Activated T-helper 17 cell treated with anti-CD3 and anti-CD28 coated beads, Interleukin-2, amount 50 U/mL, for 72 hours (primary cell): ENCODE data around the gene ARHGAP28. TPM values are rescaled to one million over a fixed set of nuclear protein-coding genes. Genes with fewer than 3 reads are reported as not detected.
"Not testable (repeated sequence)": the region's sequence is repeated elsewhere in the genome, so short reads cannot be mapped to it uniquely, and the experiment has no call there.

Experiments used
- ATAC-seq: fragments of 150-1000 bp; cut with Tn5 transposase; replicated peaks from 2 replicates; pipeline ENCODE4 v1.10.0; 2021; ENCODE audit warnings: mild to moderate bottlenecking, moderate library complexity
- H3K27ac Mint-ChIP-seq: one replicate; pipeline ENCODE4 v1.8.0; 2022; ENCODE audit warnings: mixed read lengths
- H3K27me3 Mint-ChIP-seq: one replicate; pipeline ENCODE4 v1.8.0; 2022; ENCODE audit warnings: mixed read lengths
- H3K36me3 Mint-ChIP-seq: one replicate; pipeline ENCODE4 v1.8.0; 2022; ENCODE audit warnings: low read depth, mild to moderate bottlenecking, mixed read lengths
- H3K4me1 Mint-ChIP-seq: one replicate; pipeline ENCODE4 v1.8.0; 2022; ENCODE audit warnings: mixed read lengths
- H3K4me3 Mint-ChIP-seq: one replicate; pipeline ENCODE4 v1.8.0; 2022; ENCODE audit warnings: mild to moderate bottlenecking, mixed read lengths
- H3K9me3 Mint-ChIP-seq: one replicate; pipeline ENCODE4 v1.8.0; 2022; ENCODE audit warnings: mixed read lengths
- total RNA-seq, 2 donors: library from RNA; stranded (reverse); gene quantifications; one replicate each; pipeline ENCODE4 v1.2.3, GENCODE V29; 2022

The ARHGAP28 gene
- total RNA-seq, 2 donors from 2014 or later, result not detected

- no peaks in the 10 kb centered on the region for H3K36me3 Mint-ChIP-seq
- H3K27me3 Mint-ChIP-seq, result no peaks in the 10 kb centered on the region
- no peaks in the 10 kb centered on the region for H3K4me1 Mint-ChIP-seq
- no peak overlapping the region for H3K27ac Mint-ChIP-seq
- H3K9me3 Mint-ChIP-seq, result peaks cover 10% of the 10 kb centered on the region
- no peak overlapping the region for H3K4me3 Mint-ChIP-seq
- no peak for ATAC-seq
These were observed 67.7 kb downstream of the ARHGAP28 start for GRCh38 chr18:6797171-6797570.

- Mint-ChIP-seq H3K36me3 (no peaks in the 10 kb centered on the region), H3K27me3 (no peaks in the 10 kb centered on the region), H3K4me3 (no peak overlapping the region), H3K27ac (no peak overlapping the region), H3K9me3 (peaks cover 14% of the 10 kb centered on the region), H3K4me1 (no peaks in the 10 kb centered on the region)
- ATAC-seq, result no peak
These were observed 69.4 kb downstream of the ARHGAP28 start for GRCh38 chr18:6798896-6799295.

DNA sequence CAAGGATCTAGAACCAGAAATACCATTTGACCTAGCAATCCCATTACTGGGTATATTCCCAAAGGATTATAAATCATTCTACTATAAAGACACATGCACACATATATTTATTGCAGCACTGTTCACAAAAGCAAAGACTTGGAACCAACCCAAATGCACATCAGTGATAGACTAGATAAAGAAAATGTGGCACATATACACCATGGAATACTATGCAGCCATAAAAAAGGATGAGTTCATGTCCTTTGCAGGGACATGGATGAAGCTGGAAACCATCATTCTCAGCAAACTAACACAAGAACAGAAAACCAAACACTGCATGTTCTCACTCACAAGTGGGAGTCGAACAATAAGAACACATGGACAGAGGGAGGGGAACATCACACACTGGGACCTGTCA is 70.8 kb downstream of the ARHGAP28 start:
- not testable (repeated sequence) for ATAC-seq, H3K4me1 Mint-ChIP-seq, H3K27ac Mint-ChIP-seq

DNA sequence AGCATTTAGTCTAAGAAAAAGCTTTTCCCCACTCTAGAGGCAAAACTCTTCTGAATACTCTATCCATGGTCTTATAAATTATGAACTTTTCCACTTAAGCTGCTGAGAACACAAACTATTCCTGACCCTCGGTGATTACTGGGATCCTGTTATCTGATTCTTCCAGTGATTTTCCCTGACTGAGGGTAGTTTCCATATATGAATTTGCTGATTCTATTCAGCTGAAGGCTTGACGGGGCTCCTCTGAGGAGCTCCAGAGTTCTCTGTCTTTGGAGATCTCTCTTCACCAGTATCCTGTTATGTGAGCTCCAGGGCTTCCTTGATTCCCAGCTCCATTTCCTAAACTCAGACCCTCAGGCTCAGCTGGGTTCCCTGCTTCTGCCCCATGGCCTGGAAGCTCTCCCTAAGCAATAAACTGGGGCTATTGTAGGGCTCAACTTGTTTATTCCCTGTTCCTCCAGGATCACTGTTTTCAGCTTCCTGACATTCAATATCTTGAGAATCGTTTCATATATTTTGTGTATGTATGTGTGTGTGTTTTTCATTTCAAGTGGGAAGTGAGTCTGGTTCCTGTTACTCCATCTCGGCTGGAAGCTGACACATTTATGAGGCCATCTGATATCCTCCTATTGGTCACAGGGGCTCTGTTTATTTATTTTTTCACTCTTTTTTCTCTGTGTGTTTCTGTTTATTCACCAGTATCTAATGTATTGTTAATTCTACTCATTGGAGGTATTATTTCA is 78.2 kb downstream of the ARHGAP28 start:
- Mint-ChIP-seq H3K36me3 (no peaks in the 10 kb centered on the region), H3K4me3 (no peak overlapping the region), H3K27me3 (no peaks in the 10 kb centered on the region), H3K27ac (no peak overlapping the region), H3K4me1 (no peaks in the 10 kb centered on the region), H3K9me3 (peaks cover 12% of the 10 kb centered on the region)
- no peak for ATAC-seq

More for the DNA sequence above, 70.8 kb downstream of the ARHGAP28 start:
- not testable (repeated sequence) for H3K36me3 Mint-ChIP-seq, H3K4me3 Mint-ChIP-seq, H3K27me3 Mint-ChIP-seq
- peaks cover 14% of the 10 kb centered on the region for H3K9me3 Mint-ChIP-seq

DNA sequence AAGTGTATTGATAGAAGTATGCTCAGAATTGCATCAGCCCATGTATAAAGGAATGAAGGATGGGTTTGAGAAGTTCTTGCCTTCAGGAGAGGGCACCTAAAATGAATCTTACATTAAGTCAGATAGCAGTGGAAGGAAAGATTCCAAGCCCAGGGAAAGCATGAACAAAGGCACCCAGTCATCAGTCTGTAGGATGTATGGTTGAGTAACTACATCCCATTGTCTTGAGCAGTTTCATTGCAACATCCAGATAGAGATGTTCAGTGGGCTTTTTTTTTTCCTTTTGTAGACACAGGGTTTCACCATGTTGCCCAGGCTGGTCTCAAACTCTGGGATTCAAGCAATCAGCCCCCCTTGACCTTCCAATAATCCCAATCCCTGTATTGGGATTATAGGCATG is 80.7 kb downstream of the ARHGAP28 start:
- H3K4me1 Mint-ChIP-seq, result no peaks in the 10 kb centered on the region
- no peak for ATAC-seq

GRCh38 chr18:6811816-6812215 is 82.3 kb downstream of the ARHGAP28 start:
- no peak for ATAC-seq
- H3K36me3 Mint-ChIP-seq, result no peaks in the 10 kb centered on the region
- H3K4me1 Mint-ChIP-seq, result no peaks in the 10 kb centered on the region
- H3K9me3 Mint-ChIP-seq, result peaks cover 6% of the 10 kb centered on the region
- no peak overlapping the region for H3K4me3 Mint-ChIP-seq
- no peak overlapping the region for H3K27ac Mint-ChIP-seq
- H3K27me3 Mint-ChIP-seq, result no peaks in the 10 kb centered on the region

More for the DNA sequence above, 80.7 kb downstream of the ARHGAP28 start:
- Mint-ChIP-seq H3K27ac (no peak overlapping the region), H3K36me3 (no peaks in the 10 kb centered on the region), H3K4me3 (no peak overlapping the region), H3K9me3 (peaks cover 11% of the 10 kb centered on the region), H3K27me3 (no peaks in the 10 kb centered on the region)

GRCh38 chr18:6814882-6815425 is 85.4 kb downstream of the ARHGAP28 start:
- Mint-ChIP-seq H3K9me3 (peaks cover 6% of the 10 kb centered on the region), H3K36me3 (no peaks in the 10 kb centered on the region), H3K4me3 (no peak overlapping the region), H3K27me3 (no peaks in the 10 kb centered on the region), H3K27ac (no peak overlapping the region), H3K4me1 (no peaks in the 10 kb centered on the region)
- ATAC-seq, result no peak

DNA sequence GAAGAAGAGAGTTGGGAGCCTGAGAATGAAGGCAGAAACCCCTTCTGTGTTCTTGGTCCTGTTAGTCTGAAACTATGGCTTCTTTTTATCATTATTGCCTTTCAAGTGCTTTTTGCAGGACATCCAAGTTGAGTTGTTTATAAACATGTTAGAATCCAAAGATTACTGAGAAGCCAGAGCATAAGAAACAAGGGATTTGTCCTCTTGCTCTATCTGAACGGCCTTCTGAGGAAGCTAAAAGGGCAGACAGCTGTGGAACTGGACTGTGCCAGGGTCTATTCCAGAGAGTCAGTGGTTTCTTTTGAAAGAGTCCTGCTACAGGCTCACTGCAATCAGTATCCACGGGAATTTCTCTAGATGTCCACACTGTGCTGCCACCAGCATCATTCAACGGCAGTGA is 86.6 kb downstream of the ARHGAP28 start:
- no peaks in the 10 kb centered on the region for H3K36me3 Mint-ChIP-seq
- no peaks in the 10 kb centered on the region for H3K4me1 Mint-ChIP-seq
- H3K9me3 Mint-ChIP-seq, result no peaks in the 10 kb centered on the region

DNA sequence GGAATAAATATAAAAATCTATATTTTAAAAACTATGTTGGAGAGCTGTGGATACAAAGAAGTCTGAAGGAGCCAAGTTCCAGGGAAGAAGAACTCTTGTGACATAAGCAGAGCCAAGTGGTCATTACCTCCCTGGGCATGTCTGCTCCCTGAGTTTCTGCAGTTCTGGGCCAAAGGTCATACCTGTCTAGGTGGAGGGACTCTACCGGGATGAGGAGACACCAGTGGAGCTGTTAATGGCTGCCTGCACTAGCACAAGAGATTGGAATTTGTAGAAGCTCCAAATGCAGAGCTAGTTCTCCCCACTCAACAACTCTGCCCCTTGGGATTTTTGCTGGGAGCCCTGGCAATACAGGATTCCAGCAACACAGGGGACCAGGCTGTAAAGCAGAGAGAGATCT is 89.8 kb downstream of the ARHGAP28 start:
- Mint-ChIP-seq H3K4me3 (no peak overlapping the region), H3K9me3 (peaks cover 3% of the 10 kb centered on the region), H3K4me1 (no peaks in the 10 kb centered on the region), H3K36me3 (no peaks in the 10 kb centered on the region), H3K27ac (no peak overlapping the region), H3K27me3 (no peaks in the 10 kb centered on the region)
- no peak for ATAC-seq

More for the DNA sequence above, 86.6 kb downstream of the ARHGAP28 start:
- no peaks in the 10 kb centered on the region for H3K27me3 Mint-ChIP-seq
- H3K27ac Mint-ChIP-seq, result no peak overlapping the region
- no peak overlapping the region for H3K4me3 Mint-ChIP-seq
- ATAC-seq, result no peak

DNA sequence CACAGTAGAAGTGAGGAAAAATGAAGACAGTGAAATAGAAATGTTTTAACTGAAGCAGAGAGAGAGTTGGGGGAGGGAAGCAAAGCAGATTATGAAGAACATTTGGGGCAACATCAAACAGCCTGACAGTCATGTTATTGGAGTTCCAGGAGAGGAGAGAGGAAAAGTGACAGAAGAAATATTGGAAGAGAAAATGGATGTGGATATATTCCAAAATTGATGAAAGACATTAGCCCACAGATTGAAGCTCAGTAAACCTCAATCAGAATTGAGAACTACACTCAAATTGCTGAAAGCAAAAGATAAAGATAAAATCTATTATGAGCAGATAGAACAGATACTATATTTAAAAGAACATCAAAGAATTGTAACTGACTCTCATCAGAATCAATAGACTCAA is 90.8 kb downstream of the ARHGAP28 start:
- Mint-ChIP-seq H3K4me3 (no peak overlapping the region), H3K9me3 (peaks cover 3% of the 10 kb centered on the region), H3K36me3 (no peaks in the 10 kb centered on the region), H3K27me3 (no peaks in the 10 kb centered on the region), H3K4me1 (no peaks in the 10 kb centered on the region), H3K27ac (no peak overlapping the region)
- ATAC-seq, result no peak

DNA sequence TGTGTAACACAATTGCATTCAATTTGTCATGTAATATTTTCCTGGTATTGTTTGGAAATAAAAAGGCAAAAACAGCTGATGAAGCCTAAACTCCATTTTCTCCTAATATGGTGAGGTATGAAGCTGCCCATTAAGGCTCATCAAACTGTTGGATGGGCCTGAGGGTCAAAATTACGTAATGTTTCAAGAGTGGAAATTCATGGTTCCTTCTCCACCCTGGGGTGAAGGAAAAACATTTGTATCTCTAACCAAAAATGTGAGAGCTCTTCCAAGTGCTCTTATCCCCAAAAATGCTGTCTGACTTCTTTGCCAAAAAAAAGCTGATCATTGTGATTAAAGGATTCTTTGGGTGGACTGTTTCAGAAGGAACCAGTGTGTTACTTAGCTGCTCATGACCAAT is 91.8 kb downstream of the ARHGAP28 start:
- Mint-ChIP-seq H3K27ac (no peak overlapping the region), H3K27me3 (no peaks in the 10 kb centered on the region), H3K36me3 (no peaks in the 10 kb centered on the region), H3K4me3 (no peak overlapping the region), H3K9me3 (peaks cover 3% of the 10 kb centered on the region), H3K4me1 (no peaks in the 10 kb centered on the region)
- ATAC-seq, result no peak

DNA sequence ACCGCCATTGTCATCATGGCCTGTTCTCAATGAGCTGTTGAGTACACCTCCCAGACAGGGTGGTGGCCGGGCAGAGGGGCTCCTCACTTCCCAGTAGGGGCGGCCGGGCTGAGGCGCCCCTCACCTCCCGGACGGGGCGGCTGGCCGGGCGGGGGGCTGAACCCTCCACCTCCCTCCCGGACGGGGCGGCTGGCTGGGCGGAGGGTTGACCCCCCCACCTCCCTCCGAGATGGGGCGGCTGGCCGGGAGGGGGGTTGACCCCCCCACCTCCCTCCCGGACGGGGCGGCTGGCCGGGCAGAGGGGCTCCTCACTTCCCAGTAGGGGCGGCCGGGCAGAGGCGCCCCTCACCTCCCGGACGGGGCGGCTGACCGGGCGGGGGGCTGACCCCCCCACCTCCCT is 97.6 kb downstream of the ARHGAP28 start:
- not testable (repeated sequence) for H3K36me3 Mint-ChIP-seq, H3K4me1 Mint-ChIP-seq, ATAC-seq, H3K27ac Mint-ChIP-seq, H3K4me3 Mint-ChIP-seq, H3K9me3 Mint-ChIP-seq, H3K27me3 Mint-ChIP-seq

- not testable (repeated sequence) for H3K27ac Mint-ChIP-seq, ATAC-seq, H3K36me3 Mint-ChIP-seq, H3K9me3 Mint-ChIP-seq, H3K4me1 Mint-ChIP-seq, H3K27me3 Mint-ChIP-seq, H3K4me3 Mint-ChIP-seq
These were observed 98.0 kb downstream of the ARHGAP28 start for GRCh38 chr18:6827566-6827965.

DNA sequence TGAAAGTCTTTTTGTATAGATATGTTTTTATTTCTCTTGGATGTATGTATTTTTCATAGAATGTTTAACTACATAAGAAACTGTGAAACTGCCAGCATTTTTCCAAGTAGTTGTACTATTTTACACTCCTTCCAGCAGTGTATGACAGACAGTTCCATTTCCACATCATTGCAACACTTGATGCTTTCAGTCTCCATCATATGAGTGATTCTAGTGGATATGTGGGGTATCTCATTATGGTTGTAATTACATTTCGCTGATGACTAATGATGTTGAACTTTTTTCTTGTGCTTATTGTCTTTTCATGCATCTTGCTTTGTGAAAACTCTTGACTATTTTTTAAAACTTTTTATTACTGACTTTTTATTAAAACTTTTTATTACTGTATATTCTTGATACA is 101.4 kb downstream of the ARHGAP28 start:
- Mint-ChIP-seq H3K36me3 (no peaks in the 10 kb centered on the region), H3K4me3 (no peak overlapping the region), H3K27me3 (no peaks in the 10 kb centered on the region), H3K27ac (no peak overlapping the region), H3K9me3 (peaks cover 18% of the 10 kb centered on the region), H3K4me1 (no peaks in the 10 kb centered on the region)
- no peak for ATAC-seq

- Mint-ChIP-seq H3K4me3 (no peak overlapping the region), H3K27me3 (no peaks in the 10 kb centered on the region), H3K27ac (no peak overlapping the region), H3K4me1 (no peaks in the 10 kb centered on the region), H3K36me3 (no peaks in the 10 kb centered on the region), H3K9me3 (peaks cover 20% of the 10 kb centered on the region)
- no peak for ATAC-seq
These were observed 105.8 kb downstream of the ARHGAP28 start for GRCh38 chr18:6835345-6835744.
